HepG2 (cell line): ENCODE measurements around the gene PTPN14. TPM values are rescaled to one million over a fixed set of nuclear protein-coding genes. Genes with fewer than 3 reads are reported as not detected.

ENCODE experiments used
- JUN ChIP-seq: sonication (generic); formaldehyde crosslinking; IDR thresholded peaks from 2 replicates; pipeline ENCODE4 v1.4.0; 2020; ENCODE audit warnings: mild to moderate bottlenecking, missing genetic modification reagents
- MYC ChIP-seq: sonication (generic); formaldehyde crosslinking; IDR thresholded peaks from 2 replicates; pipeline ENCODE4 v1.9.0; 2021; ENCODE audit warnings: missing genetic modification reagents, borderline replicate concordance
- MZF1 ChIP-seq: sonication (generic); formaldehyde crosslinking; IDR thresholded peaks from 2 replicates; pipeline ENCODE4 v1.8.1; 2023; ENCODE audit warnings: mild to moderate bottlenecking, missing genetic modification reagents, borderline replicate concordance
- NFE2L2 ChIP-seq: fragments of 150-350 bp; IDR thresholded peaks from 2 replicates; pipeline ENCODE4 v1.6.1; 2014; ENCODE audit warnings: low read length
- NFYB ChIP-seq: sonication (generic); formaldehyde crosslinking; IDR thresholded peaks from 2 replicates; pipeline ENCODE4 v1.4.0; 2020; ENCODE audit warnings: missing genetic modification reagents
- SMAD1 ChIP-seq: sonication (generic); formaldehyde crosslinking; IDR thresholded peaks from 2 replicates; pipeline ENCODE4 v1.4.0; 2020; ENCODE audit warnings: missing genetic modification reagents, low read depth, mild to moderate bottlenecking, borderline replicate concordance
- TEAD3 ChIP-seq: optimal IDR thresholded peaks from 2 replicates; pipeline ENCODE3; 2016; ENCODE audit warnings: borderline replicate concordance
- ZBTB7B ChIP-seq: sonication (generic); formaldehyde crosslinking; IDR thresholded peaks from 2 replicates; pipeline ENCODE4 v1.4.0; 2020; ENCODE audit warnings: missing genetic modification reagents
- ZFP36 ChIP-seq: fragments of 150-350 bp; IDR thresholded peaks from 2 replicates; pipeline ENCODE4 v1.6.1; 2018; ENCODE audit warnings: borderline replicate concordance, low read length, low read depth; ENCODE audit not compliant: partially characterized antibody
- ZNF207 ChIP-seq: fragments of 450-650 bp; IDR thresholded peaks from 2 replicates; pipeline ENCODE4 v1.6.1; 2016; ENCODE audit warnings: antibody characterized with exemption, borderline replicate concordance
- ZNF256 ChIP-seq: sonication (generic); formaldehyde crosslinking; conservative IDR thresholded peaks from 2 replicates; pipeline ENCODE4 v1.4.0; 2020; ENCODE audit warnings: missing genetic modification reagents
- ZNF737 ChIP-seq: sonication (generic); formaldehyde crosslinking; IDR thresholded peaks from 2 replicates; pipeline ENCODE4 v1.5.0; 2020; ENCODE audit warnings: missing genetic modification reagents, mild to moderate bottlenecking, borderline replicate concordance
- ZNF768 ChIP-seq: sonication (generic); formaldehyde crosslinking; IDR thresholded peaks from 2 replicates; pipeline ENCODE4 v1.4.0; 2020; ENCODE audit warnings: missing genetic modification reagents
- polyA plus RNA-seq, 8 experiments: library from polyadenylated mRNA; depleted of rRNA in 3 of 8; stranded (reverse) in 7 of 8; unstranded in 1 of 8; fragments of >200 nt; fragmentation: Illumina TruSeq in 4 of 8; extraction: Trizol in 4 of 8; gene quantifications; 2 replicates each; pipeline versions ENCODE4 v1.2.1 to v1.2.3, GENCODE V29; 2011 to 2016; ENCODE audit warnings: low read depth in 4 of 8, missing spikeins in 1 of 8, mixed read lengths in 1 of 8; ENCODE audit not compliant: insufficient read depth in 1 of 8
- total RNA-seq, 5 experiments: library from RNA; depleted of rRNA; stranded (reverse); fragments of >200 nt; fragmentation: Illumina TruSeq; extraction: Trizol; gene quantifications; 2 replicates each; pipeline ENCODE4 v1.2.3, GENCODE V29; 2016; ENCODE audit warnings: low read depth in 1 of 5
- TF ChIP-seq, protein P1 (sequence below): sonication (generic); formaldehyde crosslinking; IDR thresholded peaks from 2 replicates; pipeline ENCODE4 v1.5.0; 2020; ENCODE audit warnings: mild to moderate bottlenecking, missing genetic modification reagents, borderline replicate concordance
- TF ChIP-seq, protein P2 (sequence below): sonication (generic); formaldehyde crosslinking; IDR thresholded peaks from 2 replicates; pipeline ENCODE4 v1.4.0; 2020; ENCODE audit warnings: missing genetic modification reagents
- TF ChIP-seq, protein P3 (sequence below): IDR thresholded peaks from 2 replicates; pipeline ENCODE4 v1.6.1; 2016; ENCODE audit warnings: low read depth
- TF ChIP-seq, protein P4 (sequence below): sonication (generic); formaldehyde crosslinking; IDR thresholded peaks from 2 replicates; pipeline ENCODE4 v1.4.0; 2020; ENCODE audit warnings: missing genetic modification reagents, borderline replicate concordance

Gene PTPN14
- total and polyA plus RNA-seq, 2 of the 13 experiments (the other 11 are each of a cell fraction or from before 2014, with no cell fraction given), result 3.9 to 4.7 TPM

DNA sequence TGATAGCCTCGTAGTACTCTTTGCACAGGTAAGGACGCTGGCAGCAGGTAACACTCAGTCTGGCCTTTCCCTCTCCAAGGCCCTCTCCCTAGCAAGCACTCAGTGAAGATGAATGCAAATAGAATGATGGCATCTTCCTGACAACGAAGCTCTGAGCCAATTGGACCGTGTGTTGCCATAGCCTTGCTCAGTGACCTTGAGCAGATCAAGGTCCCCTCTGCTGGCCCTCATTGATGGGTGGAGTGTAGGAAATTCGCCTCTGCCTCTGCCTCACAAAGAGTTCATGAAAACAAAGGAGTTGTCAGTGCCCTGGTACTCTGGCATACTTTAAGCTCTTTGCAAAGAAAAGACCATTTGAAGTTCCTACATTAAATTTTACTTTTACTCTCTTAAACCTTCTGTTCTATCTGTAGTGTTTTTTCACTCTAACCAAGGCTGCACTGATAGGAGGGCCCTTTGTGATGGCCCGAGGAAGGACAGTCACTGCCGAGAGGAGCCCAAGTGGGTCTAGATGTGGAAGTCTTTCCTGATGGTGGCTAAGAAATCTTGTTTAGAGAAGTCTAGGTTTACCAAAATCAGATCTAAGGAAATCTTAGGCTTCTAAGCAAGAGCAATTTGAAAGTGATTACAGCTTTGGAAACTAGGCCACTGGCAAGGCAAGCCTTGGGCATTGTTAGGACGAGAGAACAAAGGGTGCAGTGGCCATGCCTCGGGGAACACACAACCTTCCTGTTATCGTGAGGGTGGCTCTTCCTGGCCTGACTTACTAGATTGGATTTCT, 232.3 kb downstream of the PTPN14 start (continued):
- TF ChIP-seq, protein P1, sequence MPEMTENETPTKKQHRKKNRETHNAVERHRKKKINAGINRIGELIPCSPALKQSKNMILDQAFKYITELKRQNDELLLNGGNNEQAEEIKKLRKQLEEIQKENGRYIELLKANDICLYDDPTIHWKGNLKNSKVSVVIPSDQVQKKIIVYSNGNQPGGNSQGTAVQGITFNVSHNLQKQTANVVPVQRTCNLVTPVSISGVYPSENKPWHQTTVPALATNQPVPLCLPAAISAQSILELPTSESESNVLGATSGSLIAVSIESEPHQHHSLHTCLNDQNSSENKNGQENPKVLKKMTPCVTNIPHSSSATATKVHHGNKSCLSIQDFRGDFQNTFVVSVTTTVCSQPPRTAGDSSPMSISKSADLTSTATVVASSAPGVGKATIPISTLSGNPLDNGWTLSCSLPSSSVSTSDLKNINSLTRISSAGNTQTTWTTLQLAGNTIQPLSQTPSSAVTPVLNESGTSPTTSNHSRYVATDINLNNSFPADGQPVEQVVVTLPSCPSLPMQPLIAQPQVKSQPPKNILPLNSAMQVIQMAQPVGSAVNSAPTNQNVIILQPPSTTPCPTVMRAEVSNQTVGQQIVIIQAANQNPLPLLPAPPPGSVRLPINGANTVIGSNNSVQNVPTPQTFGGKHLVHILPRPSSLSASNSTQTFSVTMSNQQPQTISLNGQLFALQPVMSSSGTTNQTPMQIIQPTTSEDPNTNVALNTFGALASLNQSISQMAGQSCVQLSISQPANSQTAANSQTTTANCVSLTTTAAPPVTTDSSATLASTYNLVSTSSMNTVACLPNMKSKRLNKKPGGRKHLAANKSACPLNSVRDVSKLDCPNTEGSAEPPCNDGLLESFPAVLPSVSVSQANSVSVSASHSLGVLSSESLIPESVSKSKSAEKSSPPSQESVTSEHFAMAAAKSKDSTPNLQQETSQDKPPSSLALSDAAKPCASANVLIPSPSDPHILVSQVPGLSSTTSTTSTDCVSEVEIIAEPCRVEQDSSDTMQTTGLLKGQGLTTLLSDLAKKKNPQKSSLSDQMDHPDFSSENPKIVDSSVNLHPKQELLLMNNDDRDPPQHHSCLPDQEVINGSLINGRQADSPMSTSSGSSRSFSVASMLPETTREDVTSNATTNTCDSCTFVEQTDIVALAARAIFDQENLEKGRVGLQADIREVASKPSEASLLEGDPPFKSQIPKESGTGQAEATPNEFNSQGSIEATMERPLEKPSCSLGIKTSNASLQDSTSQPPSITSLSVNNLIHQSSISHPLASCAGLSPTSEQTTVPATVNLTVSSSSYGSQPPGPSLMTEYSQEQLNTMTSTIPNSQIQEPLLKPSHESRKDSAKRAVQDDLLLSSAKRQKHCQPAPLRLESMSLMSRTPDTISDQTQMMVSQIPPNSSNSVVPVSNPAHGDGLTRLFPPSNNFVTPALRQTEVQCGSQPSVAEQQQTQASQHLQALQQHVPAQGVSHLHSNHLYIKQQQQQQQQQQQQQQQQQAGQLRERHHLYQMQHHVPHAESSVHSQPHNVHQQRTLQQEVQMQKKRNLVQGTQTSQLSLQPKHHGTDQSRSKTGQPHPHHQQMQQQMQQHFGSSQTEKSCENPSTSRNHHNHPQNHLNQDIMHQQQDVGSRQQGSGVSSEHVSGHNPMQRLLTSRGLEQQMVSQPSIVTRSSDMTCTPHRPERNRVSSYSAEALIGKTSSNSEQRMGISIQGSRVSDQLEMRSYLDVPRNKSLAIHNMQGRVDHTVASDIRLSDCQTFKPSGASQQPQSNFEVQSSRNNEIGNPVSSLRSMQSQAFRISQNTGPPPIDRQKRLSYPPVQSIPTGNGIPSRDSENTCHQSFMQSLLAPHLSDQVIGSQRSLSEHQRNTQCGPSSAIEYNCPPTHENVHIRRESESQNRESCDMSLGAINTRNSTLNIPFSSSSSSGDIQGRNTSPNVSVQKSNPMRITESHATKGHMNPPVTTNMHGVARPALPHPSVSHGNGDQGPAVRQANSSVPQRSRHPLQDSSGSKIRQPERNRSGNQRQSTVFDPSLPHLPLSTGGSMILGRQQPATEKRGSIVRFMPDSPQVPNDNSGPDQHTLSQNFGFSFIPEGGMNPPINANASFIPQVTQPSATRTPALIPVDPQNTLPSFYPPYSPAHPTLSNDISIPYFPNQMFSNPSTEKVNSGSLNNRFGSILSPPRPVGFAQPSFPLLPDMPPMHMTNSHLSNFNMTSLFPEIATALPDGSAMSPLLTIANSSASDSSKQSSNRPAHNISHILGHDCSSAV (CRISPR knock-in tag), result no peak
- peak; percentile 39; the same call in 1 of the 2 replicates for TF ChIP-seq NFYB (CRISPR knock-in tag)
- TF ChIP-seq, protein P2, sequence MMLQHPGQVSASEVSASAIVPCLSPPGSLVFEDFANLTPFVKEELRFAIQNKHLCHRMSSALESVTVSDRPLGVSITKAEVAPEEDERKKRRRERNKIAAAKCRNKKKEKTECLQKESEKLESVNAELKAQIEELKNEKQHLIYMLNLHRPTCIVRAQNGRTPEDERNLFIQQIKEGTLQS (CRISPR knock-in tag), result no peak
- no peak for TF ChIP-seq SMAD1 (CRISPR knock-in tag)
- TF ChIP-seq ZNF207, result no peak
- TF ChIP-seq JUN (CRISPR knock-in tag), result no peak
- TF ChIP-seq MYC (CRISPR knock-in tag), result no peak
- TF ChIP-seq, protein P3, sequence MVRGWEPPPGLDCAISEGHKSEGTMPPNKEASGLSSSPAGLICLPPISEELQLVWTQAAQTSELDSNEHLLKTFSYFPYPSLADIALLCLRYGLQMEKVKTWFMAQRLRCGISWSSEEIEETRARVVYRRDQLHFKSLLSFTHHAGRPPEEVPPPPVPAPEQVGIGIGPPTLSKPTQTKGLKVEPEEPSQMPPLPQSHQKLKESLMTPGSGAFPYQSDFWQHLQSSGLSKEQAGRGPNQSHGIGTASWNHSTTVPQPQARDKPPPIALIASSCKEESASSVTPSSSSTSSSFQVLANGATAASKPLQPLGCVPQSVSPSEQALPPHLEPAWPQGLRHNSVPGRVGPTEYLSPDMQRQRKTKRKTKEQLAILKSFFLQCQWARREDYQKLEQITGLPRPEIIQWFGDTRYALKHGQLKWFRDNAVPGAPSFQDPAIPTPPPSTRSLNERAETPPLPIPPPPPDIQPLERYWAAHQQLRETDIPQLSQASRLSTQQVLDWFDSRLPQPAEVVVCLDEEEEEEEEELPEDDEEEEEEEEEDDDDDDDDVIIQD, result peak; percentile 83
- TF ChIP-seq NFE2L2, result no peak
- no peak for TF ChIP-seq ZNF737 (CRISPR knock-in tag)
- TF ChIP-seq, protein P4, sequence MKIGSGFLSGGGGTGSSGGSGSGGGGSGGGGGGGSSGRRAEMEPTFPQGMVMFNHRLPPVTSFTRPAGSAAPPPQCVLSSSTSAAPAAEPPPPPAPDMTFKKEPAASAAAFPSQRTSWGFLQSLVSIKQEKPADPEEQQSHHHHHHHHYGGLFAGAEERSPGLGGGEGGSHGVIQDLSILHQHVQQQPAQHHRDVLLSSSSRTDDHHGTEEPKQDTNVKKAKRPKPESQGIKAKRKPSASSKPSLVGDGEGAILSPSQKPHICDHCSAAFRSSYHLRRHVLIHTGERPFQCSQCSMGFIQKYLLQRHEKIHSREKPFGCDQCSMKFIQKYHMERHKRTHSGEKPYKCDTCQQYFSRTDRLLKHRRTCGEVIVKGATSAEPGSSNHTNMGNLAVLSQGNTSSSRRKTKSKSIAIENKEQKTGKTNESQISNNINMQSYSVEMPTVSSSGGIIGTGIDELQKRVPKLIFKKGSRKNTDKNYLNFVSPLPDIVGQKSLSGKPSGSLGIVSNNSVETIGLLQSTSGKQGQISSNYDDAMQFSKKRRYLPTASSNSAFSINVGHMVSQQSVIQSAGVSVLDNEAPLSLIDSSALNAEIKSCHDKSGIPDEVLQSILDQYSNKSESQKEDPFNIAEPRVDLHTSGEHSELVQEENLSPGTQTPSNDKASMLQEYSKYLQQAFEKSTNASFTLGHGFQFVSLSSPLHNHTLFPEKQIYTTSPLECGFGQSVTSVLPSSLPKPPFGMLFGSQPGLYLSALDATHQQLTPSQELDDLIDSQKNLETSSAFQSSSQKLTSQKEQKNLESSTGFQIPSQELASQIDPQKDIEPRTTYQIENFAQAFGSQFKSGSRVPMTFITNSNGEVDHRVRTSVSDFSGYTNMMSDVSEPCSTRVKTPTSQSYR (CRISPR knock-in tag), result no peak
- TF ChIP-seq MZF1 (CRISPR knock-in tag), result no peak
- TF ChIP-seq ZBTB7B (CRISPR knock-in tag), result no peak
- TF ChIP-seq ZFP36, result no peak
- no peak for TF ChIP-seq ZNF256 (CRISPR knock-in tag)
- TF ChIP-seq TEAD3 (CRISPR knock-in tag), result peak; percentile 69
- no peak for TF ChIP-seq ZNF768 (CRISPR knock-in tag)
